ENCODE data around the gene TMCO4. TPM values are rescaled to one million over a fixed set of nuclear protein-coding genes. Genes with fewer than 3 reads are reported as not detected.

TMCO4 gene
- total RNA-seq, 1 donor from 2014 or later: 24.3 TPM

DNA sequence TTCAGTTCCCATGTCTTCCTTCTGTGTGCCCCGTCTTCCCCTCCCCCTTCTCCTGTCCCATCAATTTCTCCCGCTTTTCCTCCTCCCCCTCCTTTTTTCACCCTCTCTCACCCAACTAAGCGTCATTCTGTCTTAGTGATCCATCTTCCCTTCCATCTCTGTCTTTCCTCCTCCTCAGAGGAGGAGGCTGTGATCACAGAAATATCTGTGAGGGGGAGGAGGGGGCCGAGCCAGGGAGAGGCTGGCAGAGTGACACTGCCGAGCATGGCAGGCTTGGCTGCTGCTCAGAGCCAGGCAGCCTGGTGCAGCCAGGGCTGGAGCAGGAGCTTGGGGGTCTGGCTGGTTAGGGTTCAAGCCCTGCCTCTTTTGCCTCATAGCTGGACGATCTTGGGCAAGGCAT, 127.5 kb downstream of the TMCO4 start:
- no peak for DNase-seq
- intact Hi-C loops (cut with DNase I): no loop called here
- H3K4me3 ChIP-seq: no peak overlapping the region
- no peaks in the 10 kb centered on the region for H3K9me3 ChIP-seq
- H3K27me3 ChIP-seq: peaks cover 14% of the 10 kb centered on the region
- H3K36me3 ChIP-seq: no peaks in the 10 kb centered on the region
- H3K4me1 ChIP-seq: no peaks in the 10 kb centered on the region
- H3K27ac ChIP-seq: no peak overlapping the region
- ATAC-seq: no peak
- TF ChIP-seq CTCF (IDR thresholded peaks at IDR 0.05): no peak

DNA sequence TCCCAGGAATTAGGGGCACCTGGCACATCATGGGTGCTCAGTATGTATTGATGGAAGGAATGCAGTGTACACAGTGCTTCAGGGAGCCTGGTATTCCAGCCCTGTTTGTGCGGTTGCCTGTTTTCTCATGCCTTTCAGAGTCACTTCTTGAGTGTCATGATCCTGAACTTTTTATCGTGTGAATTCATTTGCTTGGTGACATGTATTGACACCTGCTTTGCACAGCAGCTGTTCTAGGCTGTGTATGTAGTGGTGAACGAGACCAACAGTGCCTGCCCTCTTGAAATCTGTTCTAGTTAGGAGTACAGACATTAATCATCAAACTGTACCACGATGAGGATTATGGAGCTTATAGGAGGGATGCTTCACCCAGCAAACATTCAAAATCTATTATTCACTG, 128.9 kb downstream of the TMCO4 start:
- no peak for TF ChIP-seq CTCF (IDR thresholded peaks at IDR 0.05)
- Histone ChIP-seq H3K27me3 (peaks cover 22% of the 10 kb centered on the region), H3K4me1 (no peaks in the 10 kb centered on the region), H3K9me3 (no peaks in the 10 kb centered on the region), H3K4me3 (no peak overlapping the region), H3K36me3 (no peaks in the 10 kb centered on the region), H3K27ac (no peak overlapping the region)
- ATAC-seq: no peak
- intact Hi-C loops (cut with DNase I): no loop called here
- no peak for DNase-seq

- ATAC-seq: no peak
- H3K9me3 ChIP-seq: no peaks in the 10 kb centered on the region
- peaks cover 33% of the 10 kb centered on the region for H3K27me3 ChIP-seq
- no peak overlapping the region for H3K4me3 ChIP-seq
- no peak for DNase-seq
- H3K27ac ChIP-seq: no peak overlapping the region
- H3K4me1 ChIP-seq: peaks cover 3% of the 10 kb centered on the region
- H3K36me3 ChIP-seq: no peaks in the 10 kb centered on the region
- TF ChIP-seq CTCF (IDR thresholded peaks at IDR 0.05): no peak
- intact Hi-C loops (cut with DNase I): no loop called here
Observed at GRCh38 chr1:19668888-19669287, 130.8 kb downstream of the TMCO4 start.

DNA sequence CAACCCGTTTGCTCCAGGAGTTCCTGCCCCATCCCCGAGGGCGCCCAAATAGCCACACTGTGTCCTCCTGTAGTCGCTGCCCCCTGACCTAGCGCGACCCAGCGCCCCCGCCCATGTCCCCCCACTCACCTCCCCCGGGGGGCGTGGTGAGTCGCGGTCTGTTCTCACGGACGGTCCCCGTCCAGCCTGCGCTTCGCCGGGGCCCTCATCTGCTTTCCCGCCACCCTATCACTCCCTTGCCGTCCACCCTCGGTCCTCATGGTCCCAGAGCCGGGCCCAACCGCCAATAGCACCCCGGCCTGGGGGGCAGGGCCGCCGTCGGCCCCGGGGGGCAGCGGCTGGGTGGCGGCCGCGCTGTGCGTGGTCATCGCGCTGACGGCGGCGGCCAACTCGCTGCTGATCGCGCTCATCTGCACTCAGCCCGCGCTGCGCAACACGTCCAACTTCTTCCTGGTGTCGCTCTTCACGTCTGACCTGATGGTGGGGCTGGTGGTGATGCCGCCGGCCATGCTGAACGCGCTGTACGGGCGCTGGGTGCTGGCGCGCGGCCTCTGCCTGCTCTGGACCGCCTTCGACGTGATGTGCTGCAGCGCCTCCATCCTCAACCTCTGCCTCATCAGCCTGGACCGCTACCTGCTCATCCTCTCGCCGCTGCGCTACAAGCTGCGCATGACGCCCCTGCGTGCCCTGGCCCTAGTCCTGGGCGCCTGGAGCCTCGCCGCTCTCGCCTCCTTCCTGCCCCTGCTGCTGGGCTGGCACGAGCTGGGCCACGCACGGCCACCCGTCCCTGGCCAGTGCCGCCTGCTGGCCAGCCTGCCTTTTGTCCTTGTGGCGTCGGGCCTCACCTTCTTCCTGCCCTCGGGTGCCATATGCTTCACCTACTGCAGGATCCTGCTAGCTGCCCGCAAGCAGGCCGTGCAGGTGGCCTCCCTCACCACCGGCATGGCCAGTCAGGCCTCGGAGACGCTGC, 133.9 kb downstream of the TMCO4 start:
- Histone ChIP-seq H3K36me3 (no peaks in the 10 kb centered on the region), H3K4me3 (no peak overlapping the region), H3K9me3 (no peaks in the 10 kb centered on the region), H3K4me1 (peaks cover 3% of the 10 kb centered on the region), H3K27me3 (peaks cover 39% of the 10 kb centered on the region), H3K27ac (no peak overlapping the region)
- no peak for TF ChIP-seq CTCF (IDR thresholded peaks at IDR 0.05)
- ATAC-seq (no peak), DNase-seq (no peak)
- intact Hi-C loops (cut with DNase I): no loop called here

DNA sequence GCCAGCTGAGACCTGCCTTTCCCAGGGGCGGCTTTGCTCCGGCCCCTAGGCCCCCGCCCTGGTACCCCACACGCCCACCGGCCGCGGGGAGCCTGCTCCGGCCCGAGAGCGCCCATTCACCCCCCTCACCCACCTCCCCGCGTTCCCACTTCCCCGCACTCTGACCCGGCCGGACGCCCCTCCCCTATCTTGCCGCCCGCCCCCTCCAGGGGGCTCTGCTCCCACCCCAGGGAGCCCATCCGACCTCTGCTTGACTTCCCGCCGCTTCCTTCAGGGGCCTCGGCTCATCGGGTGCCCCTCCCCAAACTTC, 134.6 kb downstream of the TMCO4 start:
- TF ChIP-seq CTCF (IDR thresholded peaks at IDR 0.05): no peak
- intact Hi-C loops (cut with DNase I): no loop called here
- H3K27me3 ChIP-seq: peaks cover 39% of the 10 kb centered on the region

More for the DNA sequence above, 134.6 kb downstream of the TMCO4 start:
- ATAC-seq: no peak
- H3K9me3 ChIP-seq: no peaks in the 10 kb centered on the region
- H3K4me3 ChIP-seq: no peak overlapping the region
- no peak for DNase-seq
- H3K4me1 ChIP-seq: peaks cover 3% of the 10 kb centered on the region
- no peak overlapping the region for H3K27ac ChIP-seq
- H3K36me3 ChIP-seq: no peaks in the 10 kb centered on the region
